ENCODE measurements around the gene DTX3.
"Not testable (repeated sequence)": the region's sequence is repeated elsewhere in the genome, so short reads cannot be mapped to it uniquely, and the experiment has no call there.

The DTX3 gene

DNA sequence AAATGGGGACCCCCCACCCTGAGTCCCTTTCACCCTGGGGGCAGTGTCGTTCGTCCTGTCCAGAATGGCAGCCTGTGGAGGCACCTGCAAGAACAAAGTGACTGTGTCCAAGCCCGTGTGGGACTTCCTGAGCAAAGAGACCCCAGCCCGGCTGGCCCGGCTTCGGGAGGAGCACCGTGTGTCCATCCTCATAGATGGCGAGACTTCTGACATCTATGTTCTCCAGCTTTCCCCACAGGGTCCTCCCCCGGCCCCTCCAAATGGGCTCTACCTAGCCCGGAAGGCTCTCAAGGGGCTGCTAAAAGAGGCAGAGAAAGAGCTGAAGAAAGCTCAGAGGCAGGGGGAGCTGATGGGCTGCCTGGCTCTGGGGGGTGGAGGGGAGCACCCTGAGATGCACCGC, 2.2 kb downstream of the DTX3 start:
- DNase-seq (ENCODE audit: low read depth in 2 of 2, low spot score in 1 of 2): no peak

GRCh38 chr12:57607958-57608663, 3.5 kb downstream of the DTX3 start:
- DNase-seq (ENCODE audit: low read depth in 2 of 2, low spot score in 1 of 2): no peak

- DNase-seq (ENCODE audit: low read depth in 2 of 2, low spot score in 1 of 2): no peak
These were observed 4.6 kb downstream of the DTX3 start for GRCh38 chr12:57609101-57609780.

- no peak for DNase-seq (ENCODE audit: low read depth in 2 of 2, low spot score in 1 of 2)
These were observed 5.3 kb downstream of the DTX3 start for GRCh38 chr12:57609781-57610553.

DNA sequence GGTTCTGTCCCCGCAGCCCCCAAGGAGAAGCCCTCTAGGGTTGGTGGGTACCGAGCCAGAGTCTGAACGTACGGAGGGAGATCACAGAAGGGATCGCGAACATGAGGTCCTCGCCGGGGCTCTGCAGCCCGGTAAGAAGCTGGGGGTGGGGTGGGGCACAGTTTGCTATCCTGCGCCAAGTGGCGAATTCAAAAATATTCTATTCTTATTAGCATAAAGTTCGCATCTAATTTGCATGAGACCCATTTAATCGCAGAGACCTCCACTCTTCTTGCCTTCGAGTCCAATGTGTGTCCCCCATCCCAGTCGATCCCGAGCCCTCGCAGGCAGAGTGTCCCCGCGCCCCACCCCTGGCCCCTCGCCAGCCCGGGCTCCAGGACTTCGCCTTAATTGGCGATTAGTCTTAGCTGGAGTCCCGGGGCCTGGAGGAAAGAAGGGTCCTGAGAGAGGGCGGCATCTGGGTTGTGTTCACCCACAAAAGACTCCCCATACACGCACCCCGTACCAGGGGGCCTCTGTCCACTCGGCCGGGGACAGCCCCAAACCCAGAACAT, 6.0 kb downstream of the DTX3 start:
- no peak for DNase-seq (ENCODE audit: low read depth in 2 of 2, low spot score in 1 of 2)

GRCh38 chr12:57611108-57611826, 6.6 kb downstream of the DTX3 start, which contains the start of gene ARHGEF25:
ARHGEF25 (plus strand) TSS chr12:57611435; CDS start chr12:57611895, 460 bp downstream.
- no peak for DNase-seq (ENCODE audit: low read depth in 2 of 2, low spot score in 1 of 2)

GRCh38 chr12:57611827-57612710, 7.4 kb downstream of the DTX3 start:
- no peak for DNase-seq (ENCODE audit: low read depth in 2 of 2, low spot score in 1 of 2)

DNA sequence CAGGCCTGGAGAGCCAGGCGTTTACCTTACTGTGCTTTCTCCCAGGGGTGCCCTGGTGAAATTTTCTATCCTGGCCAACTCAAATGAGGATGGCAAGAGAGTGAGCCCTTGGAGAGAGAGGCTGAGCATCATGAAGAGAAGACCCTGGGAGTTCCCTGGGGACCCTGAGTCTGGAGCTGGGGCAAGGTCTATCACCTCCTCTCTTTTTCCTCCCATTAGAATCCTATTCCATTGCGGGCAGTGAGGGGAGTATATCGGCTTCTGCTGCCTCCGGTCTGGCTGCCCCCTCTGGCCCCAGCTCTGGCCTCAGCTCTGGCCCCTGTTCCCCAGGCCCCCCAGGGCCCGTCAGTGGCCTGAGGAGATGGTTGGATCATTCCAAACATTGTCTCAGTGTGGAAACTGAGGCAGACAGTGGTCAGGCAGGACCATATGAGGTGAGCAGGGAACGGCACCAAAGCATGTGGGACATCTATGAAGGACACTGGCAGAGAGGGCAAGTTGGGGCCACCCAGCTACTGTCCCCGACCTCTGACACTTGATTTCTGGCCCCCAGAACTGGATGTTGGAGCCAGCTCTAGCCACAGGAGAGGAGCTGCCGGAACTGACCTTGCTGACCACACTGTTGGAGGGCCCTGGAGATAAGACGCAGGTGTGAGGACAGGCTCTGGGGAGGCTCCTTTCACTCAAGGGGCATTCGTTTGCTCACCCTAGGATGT, 8.2 kb downstream of the DTX3 start:
- DNase-seq (ENCODE audit: low read depth in 2 of 2, low spot score in 1 of 2): no peak

DNA sequence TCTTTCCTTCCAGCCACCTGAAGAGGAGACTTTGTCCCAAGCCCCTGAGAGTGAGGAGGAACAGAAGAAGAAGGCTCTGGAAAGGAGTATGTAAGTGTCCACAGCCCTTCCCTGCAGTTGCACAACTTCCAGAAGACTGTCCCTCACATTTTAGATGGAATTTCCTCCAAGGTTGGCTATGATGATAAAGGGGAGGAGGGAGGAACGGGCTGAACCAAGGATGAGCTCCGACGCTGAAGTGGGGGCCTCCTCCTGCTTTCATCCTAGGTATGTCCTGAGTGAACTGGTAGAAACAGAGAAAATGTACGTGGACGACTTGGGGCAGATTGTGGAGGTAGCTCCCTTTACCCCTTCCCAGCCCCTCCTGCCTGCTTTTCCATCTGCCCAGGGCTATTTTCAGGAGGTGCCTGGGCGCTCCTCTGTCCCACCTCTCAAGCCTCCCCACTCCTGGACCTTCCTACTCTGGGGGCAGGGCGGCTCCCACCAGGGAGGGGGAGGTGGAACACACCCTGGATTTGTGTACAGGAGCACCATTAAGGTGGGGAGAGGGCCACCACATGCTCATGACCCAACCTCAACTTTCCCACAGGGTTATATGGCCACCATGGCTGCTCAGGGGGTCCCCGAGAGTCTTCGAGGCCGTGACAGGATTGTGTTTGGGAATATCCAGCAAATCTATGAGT, 8.9 kb downstream of the DTX3 start:
- DNase-seq (ENCODE audit: low read depth in 2 of 2, low spot score in 1 of 2): no peak

DNA sequence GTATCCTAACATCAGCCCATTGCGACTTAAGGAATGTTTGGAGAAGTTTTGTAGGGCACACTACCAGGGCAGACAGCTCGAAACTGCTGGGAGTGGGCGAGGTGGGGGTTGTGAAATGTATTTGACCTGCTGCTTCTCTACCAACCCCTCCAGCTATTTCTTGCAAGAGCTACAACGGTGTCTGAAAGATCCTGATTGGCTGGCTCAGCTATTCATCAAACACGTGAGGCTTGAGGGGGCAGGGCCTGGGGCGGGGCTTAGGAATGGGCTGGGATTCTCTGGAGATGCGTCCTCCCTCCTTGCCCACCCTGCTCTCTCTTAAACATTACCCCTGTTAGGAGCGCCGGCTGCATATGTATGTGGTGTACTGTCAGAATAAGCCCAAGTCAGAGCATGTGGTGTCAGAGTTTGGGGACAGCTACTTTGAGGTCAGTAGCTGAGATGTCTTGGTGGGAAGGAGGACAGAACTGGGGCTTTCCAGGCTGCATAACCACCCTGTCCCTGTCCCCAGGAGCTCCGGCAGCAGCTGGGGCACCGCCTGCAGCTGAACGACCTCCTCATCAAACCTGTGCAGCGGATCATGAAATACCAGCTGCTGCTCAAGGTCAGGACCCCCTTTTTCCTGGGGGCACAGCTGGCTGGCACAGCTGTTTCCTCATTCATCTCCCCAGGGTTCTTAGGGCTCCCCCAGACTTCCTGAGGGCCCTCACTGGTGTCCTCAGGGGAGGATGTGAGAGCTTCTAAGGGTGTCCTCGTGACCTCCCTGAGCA, 9.7 kb downstream of the DTX3 start:
- no peak for DNase-seq (ENCODE audit: low read depth in 2 of 2, low spot score in 1 of 2)

DNA sequence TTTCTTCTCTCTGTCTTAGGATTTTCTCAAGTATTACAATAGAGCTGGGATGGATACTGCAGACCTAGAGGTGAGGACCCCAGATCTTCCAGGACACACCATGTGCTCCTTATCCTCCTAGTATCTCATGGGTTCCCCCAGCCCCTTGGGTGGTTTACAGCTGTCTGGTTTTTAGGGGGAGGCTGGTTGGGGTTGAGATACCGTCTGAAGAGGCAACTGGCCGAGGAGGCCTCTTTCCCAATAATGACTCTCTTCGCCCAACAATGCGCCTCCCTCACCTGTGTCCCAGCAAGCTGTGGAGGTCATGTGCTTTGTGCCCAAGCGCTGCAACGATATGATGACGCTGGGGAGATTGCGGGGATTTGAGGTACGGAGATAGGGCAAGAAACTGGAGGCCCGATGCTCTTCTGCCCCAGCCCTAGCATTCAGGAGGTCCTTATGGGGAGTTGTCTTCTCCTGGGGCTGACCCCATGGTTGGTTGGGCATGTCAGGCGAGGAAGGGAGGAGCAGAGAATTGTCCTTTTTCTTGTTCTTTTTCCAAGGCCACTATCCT, 10.4 kb downstream of the DTX3 start:
- DNase-seq (ENCODE audit: low read depth in 2 of 2, low spot score in 1 of 2): no peak

DNA sequence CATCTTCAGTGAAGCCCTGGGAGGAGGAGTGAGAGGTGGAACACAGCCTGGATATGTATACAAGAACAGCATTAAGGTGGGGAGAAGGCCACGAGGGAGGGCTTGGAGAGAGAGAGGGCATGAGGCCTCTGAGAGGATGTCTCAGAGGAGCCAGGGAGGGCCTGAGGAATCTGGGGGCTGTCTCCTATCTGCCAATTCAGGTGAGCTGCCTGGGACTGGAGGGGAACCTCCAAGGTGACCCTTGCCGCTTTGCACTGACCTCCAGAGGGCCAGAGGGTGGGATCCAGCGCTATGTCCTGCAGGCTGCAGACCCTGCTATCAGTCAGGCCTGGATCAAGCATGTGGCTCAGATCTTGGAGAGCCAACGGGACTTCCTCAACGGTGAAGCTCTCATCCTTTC, 11.0 kb downstream of the DTX3 start:
- no peak for DNase-seq (ENCODE audit: low read depth in 2 of 2, low spot score in 1 of 2)

DNA sequence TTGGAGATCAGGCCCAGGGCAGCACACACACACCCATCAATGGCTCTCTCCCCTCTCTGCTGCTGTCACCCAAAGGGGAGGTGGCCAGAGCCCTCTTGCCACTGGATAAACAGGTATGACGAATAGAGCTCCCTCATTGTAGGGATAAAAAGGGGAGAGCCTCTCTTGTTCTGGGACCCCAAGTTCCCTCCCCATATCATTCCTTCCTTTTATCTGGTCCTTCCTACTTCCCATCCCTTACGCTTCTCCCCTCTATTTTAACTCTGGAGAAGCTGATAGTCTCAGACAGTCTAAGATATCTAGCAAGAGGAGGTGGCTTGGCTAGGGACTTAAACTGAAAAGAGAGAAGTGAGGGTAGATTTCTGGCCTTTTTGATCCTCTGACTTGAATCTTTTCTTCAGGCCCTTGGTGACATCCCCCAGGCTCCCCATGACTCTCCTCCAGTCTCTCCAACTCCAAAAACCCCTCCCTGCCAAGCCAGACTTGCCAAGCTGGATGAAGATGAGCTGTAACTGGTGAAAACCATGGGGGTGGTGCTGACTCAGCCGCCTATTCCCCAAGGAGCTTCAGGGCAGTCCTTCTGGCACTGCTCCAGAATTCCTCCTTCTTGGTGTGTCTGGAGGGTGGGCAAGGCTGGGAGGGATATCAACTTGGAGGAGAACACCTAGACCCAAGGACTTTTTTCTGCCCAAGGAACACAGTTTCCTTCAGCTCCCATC, 11.9 kb downstream of the DTX3 start:
- no peak for DNase-seq (ENCODE audit: low read depth in 2 of 2, low spot score in 1 of 2)

DNA sequence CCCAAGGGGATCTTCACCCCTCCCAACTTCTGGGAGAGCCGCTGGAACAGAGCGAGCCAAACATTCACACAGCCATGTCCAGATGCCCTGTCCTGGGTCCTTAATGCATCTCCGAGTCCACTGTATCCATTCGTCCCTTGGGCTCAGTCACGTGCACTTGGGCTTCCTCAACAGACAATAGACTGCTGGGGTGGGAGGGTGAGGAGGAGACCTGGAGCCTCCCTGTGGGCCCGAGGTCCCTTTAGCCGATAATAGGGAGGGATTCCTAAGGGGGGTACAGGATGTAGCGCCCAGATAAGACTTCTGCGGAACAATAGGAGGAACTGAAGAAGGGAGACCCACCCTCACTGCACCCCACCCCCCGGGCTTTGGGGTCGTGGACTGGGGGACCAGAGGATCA, 13.3 kb downstream of the DTX3 start:
- DNase-seq (ENCODE audit: low read depth in 2 of 2, low spot score in 1 of 2): no peak

- DNase-seq (ENCODE audit: low read depth in 2 of 2, low spot score in 1 of 2): not testable (repeated sequence)
These were observed 13.8 kb downstream of the DTX3 start for GRCh38 chr12:57618431-57618830.

- DNase-seq (ENCODE audit: low read depth in 2 of 2, low spot score in 1 of 2): no peak
These were observed 14.4 kb downstream of the DTX3 start for GRCh38 chr12:57618966-57619433.

Measured in stimulated activated CD8-positive, alpha-beta memory T cell treated with anti-CD3 and anti-CD28 coated beads, Interleukin-4, amount 100 ng/mL, for 4 hours (primary cell).